Neuronal stem cell (in vitro differentiated cells): ENCODE results near the gene GPR162.
A peak's percentile ranks its signal among the peaks of the same experiment; 100 is the strongest.

Experiments
- DNase-seq: peaks from one replicate; pipeline ENCODE4 v3.0.0-alpha.2; 2013; ENCODE audit warnings: low spot score
- H2AFZ ChIP-seq: one replicate; pipeline ENCODE4 v1.6.1; 2013; ENCODE audit warnings: mild to moderate bottlenecking, low read length, inconsistent platforms
- H2AK5ac ChIP-seq: 2 replicates; pipeline ENCODE4 v1.6.1; 2013; ENCODE audit warnings: low read depth, mild to moderate bottlenecking, inconsistent platforms, low read length, moderate library complexity, mixed read lengths
- H2BK120ac ChIP-seq: 2 replicates; pipeline ENCODE4 v1.6.1; 2013; ENCODE audit warnings: low read depth, mild to moderate bottlenecking, inconsistent platforms, low read length, moderate library complexity, mixed read lengths
- H2BK12ac ChIP-seq: one replicate; pipeline ENCODE4 v1.6.1; 2013; ENCODE audit warnings: low read length, inconsistent platforms
- H2BK15ac ChIP-seq: 2 replicates; pipeline ENCODE4 v1.6.1; 2013; ENCODE audit warnings: mild to moderate bottlenecking, low read length, inconsistent platforms, mixed read lengths
- H2BK5ac ChIP-seq: one replicate; pipeline ENCODE4 v1.6.1; 2013; ENCODE audit warnings: inconsistent platforms, mild to moderate bottlenecking, low read length, moderate library complexity
- H3K14ac ChIP-seq: one replicate; pipeline ENCODE4 v1.6.1; 2013; ENCODE audit warnings: low read length, inconsistent platforms
- H3K18ac ChIP-seq: 2 replicates; pipeline ENCODE4 v1.6.1; 2013; ENCODE audit warnings: low read length, inconsistent platforms
- H3K23ac ChIP-seq: 2 replicates; pipeline ENCODE4 v1.6.1; 2013; ENCODE audit warnings: low read depth, mild to moderate bottlenecking, mixed read lengths, low read length, inconsistent platforms; ENCODE audit not compliant: poor library complexity
- H3K27ac ChIP-seq: replicated peaks from 3 replicates; pipeline ENCODE4 v1.5.1; 2013; ENCODE audit warnings: low read length, inconsistent platforms
- H3K27me3 ChIP-seq, 3 experiments: 2 replicates each; pipeline ENCODE4 v1.6.1; 2013; ENCODE audit warnings: low read length in 3 of 3, mild to moderate bottlenecking in 2 of 3, inconsistent platforms in 1 of 3, low read depth in 1 of 3, mixed read lengths in 1 of 3, moderate library complexity in 1 of 3; ENCODE audit not compliant: control insufficient read depth in 3 of 3, insufficient read depth in 3 of 3
- H3K36me3 ChIP-seq, 2 donors: replicated peaks in 1 of 2; 2 replicates each; pipeline ENCODE4 v1.6.1; 2013; ENCODE audit warnings: low read length in 2 of 2; ENCODE audit not compliant: control insufficient read depth in 2 of 2, insufficient read depth in 2 of 2
- H3K4ac ChIP-seq: 2 replicates; pipeline ENCODE4 v1.6.1; 2013; ENCODE audit warnings: inconsistent platforms, mild to moderate bottlenecking, low read length, moderate library complexity
- H3K4me1 ChIP-seq, 2 donors: 1 replicate in 1 of 2; 2 replicates in 1 of 2; pipeline ENCODE4 v1.6.1; 2013; ENCODE audit warnings: low read length in 2 of 2, low read depth in 1 of 2; ENCODE audit not compliant: control insufficient read depth in 2 of 2, insufficient read depth in 1 of 2
- H3K4me2 ChIP-seq: one replicate; pipeline ENCODE4 v1.6.1; 2013; ENCODE audit warnings: mild to moderate bottlenecking, low read length, inconsistent platforms; ENCODE audit not compliant: insufficient read depth, poor library complexity, severe bottlenecking
- H3K4me3 ChIP-seq, 2 donors: 2 replicates each; pipeline ENCODE4 v1.5.1; 2013; ENCODE audit warnings: low read length in 2 of 2, mild to moderate bottlenecking in 2 of 2, inconsistent platforms in 1 of 2, moderate library complexity in 1 of 2
- H3K79me1 ChIP-seq: one replicate; pipeline ENCODE4 v1.6.1; 2013; ENCODE audit warnings: low read depth, mild to moderate bottlenecking, inconsistent platforms, low read length, moderate library complexity
- H3K9ac ChIP-seq: one replicate; pipeline ENCODE4 v1.6.1; 2013; ENCODE audit warnings: mild to moderate bottlenecking, low read depth, low read length, inconsistent platforms; ENCODE audit not compliant: poor library complexity
- H3K9me3 ChIP-seq, 2 donors: replicated peaks in 1 of 2; 2 replicates each; pipeline versions ENCODE3 to v1.6.1; 2013; ENCODE audit warnings: low read length in 2 of 2, mild to moderate bottlenecking in 2 of 2, inconsistent platforms in 1 of 2, low read depth in 1 of 2, mixed read lengths in 1 of 2, moderate library complexity in 1 of 2; ENCODE audit not compliant: control insufficient read depth in 2 of 2, insufficient read depth in 1 of 2
- H4K8ac ChIP-seq: one replicate; pipeline ENCODE4 v1.6.1; 2013; ENCODE audit warnings: low read depth, mild to moderate bottlenecking, inconsistent platforms, low read length, moderate library complexity
- H4K91ac ChIP-seq: one replicate; pipeline ENCODE4 v1.6.1; 2013; ENCODE audit warnings: low read length, low read depth, mild to moderate bottlenecking, inconsistent platforms; ENCODE audit not compliant: poor library complexity
- WGBS, 2 donors: extraction: QIAGEN DNeasy Blood & Tissue Kit; methylation state at CpG; one replicate each; pipeline ENCODE4 v1.1.7; 2013; ENCODE audit warnings: missing lambda C conversion rate in 2 of 2, mixed read lengths in 1 of 2; ENCODE audit not compliant: insufficient read length in 2 of 2, insufficient replicate concordance in 1 of 2; ENCODE audit errors: extremely low coverage in 2 of 2; 5-methylcytosine and 5-hydroxymethylcytosine counted together

GPR162 gene

DNA sequence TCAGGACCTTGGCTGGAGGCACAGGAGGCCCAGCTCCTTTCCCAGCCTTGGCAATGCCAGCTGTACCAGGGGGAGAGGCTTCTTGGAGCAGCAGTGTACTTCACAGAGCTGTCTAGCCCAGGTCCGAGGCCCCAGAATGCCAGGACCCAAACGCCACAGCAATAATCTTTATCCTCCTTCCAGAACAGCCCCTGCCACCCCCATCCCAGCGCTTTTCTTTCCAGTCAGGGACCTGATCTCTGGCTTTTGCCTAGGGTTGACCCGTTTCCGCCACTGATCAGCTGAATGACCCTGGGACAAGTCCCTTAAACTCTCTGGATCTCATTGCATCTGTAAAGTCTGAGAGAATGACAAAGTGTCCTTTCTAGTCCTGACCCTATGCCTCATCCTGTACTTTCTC is 44.2 kb upstream of the GPR162 start:
- Histone ChIP-seq H2BK5ac (no peak overlapping the region), H3K4me2 (no peak overlapping the region), H2BK120ac (no peak overlapping the region), H2BK12ac (no peak overlapping the region), H3K14ac (no peak overlapping the region), H2AFZ (no peak overlapping the region), H2AK5ac (no peak overlapping the region), H4K8ac (no peak overlapping the region), H3K27me3 (no peaks in the 10 kb centered on the region), H3K4ac (no peak overlapping the region), H3K27ac (no peak overlapping the region), H3K9ac (no peak overlapping the region), H3K4me3 (no peak overlapping the region), H3K18ac (no peak overlapping the region), H3K36me3 (peaks cover 14 to 43% of the 10 kb centered on the region in 2 donors), H4K91ac (no peak overlapping the region), H3K79me1 (no peaks in the 10 kb centered on the region), H2BK15ac (no peak overlapping the region), H3K4me1 (peaks cover 27% of the 10 kb centered on the region in 2 donors), H3K23ac (no peak overlapping the region), H3K9me3 (no peaks in the 10 kb centered on the region)
- no peak for DNase-seq
- no CpG with 5 or more reads among the region's 5 CpGs for WGBS, 2 donors

DNA sequence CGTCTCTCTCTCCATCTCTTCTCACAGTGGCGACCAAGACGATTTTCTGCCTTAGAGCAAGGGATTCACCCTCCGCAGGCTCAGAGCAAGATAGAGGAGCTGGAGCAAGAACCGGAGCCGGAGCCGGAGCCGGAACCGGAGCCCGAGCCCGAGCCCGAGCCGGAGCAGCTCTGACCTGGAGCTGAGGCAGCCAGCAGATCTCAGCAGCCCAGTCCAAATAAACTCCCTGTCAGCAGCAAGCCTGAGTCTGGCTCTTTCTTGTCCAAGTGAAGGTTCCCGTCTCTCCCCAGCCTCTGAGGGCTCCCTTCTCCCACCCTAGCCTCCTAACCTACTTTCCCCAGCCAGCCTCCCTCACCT is 43.4 kb upstream of the GPR162 start:
- no peak overlapping the region for H4K91ac ChIP-seq
- peaks cover 14 to 38% of the 10 kb centered on the region in 2 donors for H3K36me3 ChIP-seq
- peak overlapping the region; percentile 81 for H2AFZ ChIP-seq
- H3K18ac ChIP-seq, result peak overlapping the region; percentile 8
- H2BK120ac ChIP-seq, result peak overlapping the region; percentile 72
- H3K9me3 ChIP-seq, result no peaks in the 10 kb centered on the region
- peaks cover 20 to 27% of the 10 kb centered on the region in 2 donors for H3K4me1 ChIP-seq
- no peak overlapping the region for H4K8ac ChIP-seq
- H3K79me1 ChIP-seq, result no peaks in the 10 kb centered on the region
- H2BK5ac ChIP-seq, result peak overlapping the region; percentile 2
- no peak overlapping the region for H3K4me3 ChIP-seq
- no peak overlapping the region for H3K23ac ChIP-seq
- no peak overlapping the region for H3K27ac ChIP-seq
- peak overlapping the region; percentile 34 for H2BK15ac ChIP-seq
- H2AK5ac ChIP-seq, result peak overlapping the region; percentile 68
- WGBS, 2 donors, result no CpG with 5 or more reads among the region's 14 CpGs
- no peak for DNase-seq
- H3K27me3 ChIP-seq, result no peaks in the 10 kb centered on the region
- no peak overlapping the region for H3K9ac ChIP-seq
- no peak overlapping the region for H3K14ac ChIP-seq
- no peak overlapping the region for H3K4me2 ChIP-seq
- no peak overlapping the region for H2BK12ac ChIP-seq
- H3K4ac ChIP-seq, result no peak overlapping the region

- peak overlapping the region; percentile 98 for H3K9ac ChIP-seq
- peak overlapping the region; percentile 81 for H2AFZ ChIP-seq
- H2BK120ac ChIP-seq, result peak overlapping the region; percentile 72
- H3K18ac ChIP-seq, result peak overlapping the region; percentile 95
- H3K9me3 ChIP-seq, result no peaks in the 10 kb centered on the region
- peak overlapping the region; percentile 79 for H3K4ac ChIP-seq
- H4K8ac ChIP-seq, result no peak overlapping the region
- H4K91ac ChIP-seq, result peak overlapping the region; percentile 34
- peak overlapping the region; percentile 34 for H2BK15ac ChIP-seq
- no peaks in the 10 kb centered on the region for H3K79me1 ChIP-seq
- H3K27ac ChIP-seq, result peak overlapping the region; percentile 69
- peak overlapping the region; percentile 25 to 68 for H3K4me3 ChIP-seq
- peak overlapping the region; percentile 2 for H2BK5ac ChIP-seq
- peak; percentile 97 for DNase-seq
- peaks cover 17 to 27% of the 10 kb centered on the region in 2 donors for H3K4me1 ChIP-seq
- no CpG with 5 or more reads among the region's 35 CpGs for WGBS, 2 donors
- peak overlapping the region; percentile 70 for H3K23ac ChIP-seq
- H2BK12ac ChIP-seq, result peak overlapping the region; percentile 95
- H3K27me3 ChIP-seq, result no peaks in the 10 kb centered on the region
- peaks cover 14 to 36% of the 10 kb centered on the region in 2 donors for H3K36me3 ChIP-seq
- no peak overlapping the region for H2AK5ac ChIP-seq
- peak overlapping the region; percentile 39 for H3K4me2 ChIP-seq
- H3K14ac ChIP-seq, result peak overlapping the region; percentile 15
Observed at GRCh38 chr12:6778574-6779550, 42.8 kb upstream of the GPR162 start.

- no peak overlapping the region for H2BK5ac ChIP-seq
- H3K18ac ChIP-seq, result peak overlapping the region; percentile 22
- no peaks in the 10 kb centered on the region for H3K27me3 ChIP-seq
- no peak overlapping the region for H4K8ac ChIP-seq
- H2BK15ac ChIP-seq, result peak overlapping the region; percentile 3
- no peak overlapping the region for H3K4me3 ChIP-seq
- H3K36me3 ChIP-seq, result peaks cover 10 to 29% of the 10 kb centered on the region in 2 donors
- no peaks in the 10 kb centered on the region for H3K9me3 ChIP-seq
- H2BK120ac ChIP-seq, result no peak overlapping the region
- H3K4ac ChIP-seq, result no peak overlapping the region
- peaks cover 16 to 27% of the 10 kb centered on the region in 2 donors for H3K4me1 ChIP-seq
- no peak overlapping the region for H4K91ac ChIP-seq
- H3K14ac ChIP-seq, result no peak overlapping the region
- WGBS, 2 donors, result no CpG with 5 or more reads among the region's 6 CpGs
- no peaks in the 10 kb centered on the region for H3K79me1 ChIP-seq
- H2AFZ ChIP-seq, result peak overlapping the region; percentile 81
- H2BK12ac ChIP-seq, result peak overlapping the region; percentile 14
- H3K9ac ChIP-seq, result no peak overlapping the region
- no peak overlapping the region for H3K23ac ChIP-seq
- no peak overlapping the region for H3K4me2 ChIP-seq
- no peak overlapping the region for H2AK5ac ChIP-seq
- peak overlapping the region; percentile 69 for H3K27ac ChIP-seq
- no peak for DNase-seq
Observed at GRCh38 chr12:6779708-6780432, 41.8 kb upstream of the GPR162 start.
